Measurements from ENCODE around the gene EMP2. TPM values are rescaled to one million over a fixed set of nuclear protein-coding genes. Genes with fewer than 3 reads are reported as not detected.

The EMP2 gene
- total and polyA plus RNA-seq, 2 of the 4 experiments (the other 2 are of a cell fraction), result 13.8 to 18.3 TPM

DNA sequence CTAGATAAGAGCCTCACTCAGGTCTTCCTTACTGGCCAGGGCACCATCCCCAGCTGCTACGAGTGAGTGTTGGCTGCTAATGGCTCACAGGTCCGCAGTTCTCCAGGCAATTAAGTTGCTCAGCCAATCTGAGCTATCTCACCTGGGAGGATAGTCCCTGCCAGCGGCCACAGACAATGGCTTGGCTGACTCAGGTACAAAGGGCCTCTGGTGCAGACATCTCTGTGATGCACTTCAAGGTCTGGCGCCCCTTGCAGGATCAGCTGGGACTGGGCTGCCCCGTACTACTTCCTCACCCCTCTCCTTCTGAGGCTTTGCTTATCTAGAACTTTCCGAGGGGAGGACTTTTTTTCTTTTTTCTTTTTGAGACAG is 49.2 kb upstream of the EMP2 start (continued):
- TF ChIP-seq, protein P1, sequence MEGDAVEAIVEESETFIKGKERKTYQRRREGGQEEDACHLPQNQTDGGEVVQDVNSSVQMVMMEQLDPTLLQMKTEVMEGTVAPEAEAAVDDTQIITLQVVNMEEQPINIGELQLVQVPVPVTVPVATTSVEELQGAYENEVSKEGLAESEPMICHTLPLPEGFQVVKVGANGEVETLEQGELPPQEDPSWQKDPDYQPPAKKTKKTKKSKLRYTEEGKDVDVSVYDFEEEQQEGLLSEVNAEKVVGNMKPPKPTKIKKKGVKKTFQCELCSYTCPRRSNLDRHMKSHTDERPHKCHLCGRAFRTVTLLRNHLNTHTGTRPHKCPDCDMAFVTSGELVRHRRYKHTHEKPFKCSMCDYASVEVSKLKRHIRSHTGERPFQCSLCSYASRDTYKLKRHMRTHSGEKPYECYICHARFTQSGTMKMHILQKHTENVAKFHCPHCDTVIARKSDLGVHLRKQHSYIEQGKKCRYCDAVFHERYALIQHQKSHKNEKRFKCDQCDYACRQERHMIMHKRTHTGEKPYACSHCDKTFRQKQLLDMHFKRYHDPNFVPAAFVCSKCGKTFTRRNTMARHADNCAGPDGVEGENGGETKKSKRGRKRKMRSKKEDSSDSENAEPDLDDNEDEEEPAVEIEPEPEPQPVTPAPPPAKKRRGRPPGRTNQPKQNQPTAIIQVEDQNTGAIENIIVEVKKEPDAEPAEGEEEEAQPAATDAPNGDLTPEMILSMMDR (conservative IDR thresholded peaks at IDR 0.05; ENCODE audit: low read depth, low read length), result no peak
- TF ChIP-seq RCOR1 (IDR thresholded peaks at IDR 0.05; ENCODE audit: insufficient replicate concordance, low read length) (no peak), SMC3 (IDR thresholded peaks at IDR 0.05; ENCODE audit: low read depth, low read length) (no peak)

DNA sequence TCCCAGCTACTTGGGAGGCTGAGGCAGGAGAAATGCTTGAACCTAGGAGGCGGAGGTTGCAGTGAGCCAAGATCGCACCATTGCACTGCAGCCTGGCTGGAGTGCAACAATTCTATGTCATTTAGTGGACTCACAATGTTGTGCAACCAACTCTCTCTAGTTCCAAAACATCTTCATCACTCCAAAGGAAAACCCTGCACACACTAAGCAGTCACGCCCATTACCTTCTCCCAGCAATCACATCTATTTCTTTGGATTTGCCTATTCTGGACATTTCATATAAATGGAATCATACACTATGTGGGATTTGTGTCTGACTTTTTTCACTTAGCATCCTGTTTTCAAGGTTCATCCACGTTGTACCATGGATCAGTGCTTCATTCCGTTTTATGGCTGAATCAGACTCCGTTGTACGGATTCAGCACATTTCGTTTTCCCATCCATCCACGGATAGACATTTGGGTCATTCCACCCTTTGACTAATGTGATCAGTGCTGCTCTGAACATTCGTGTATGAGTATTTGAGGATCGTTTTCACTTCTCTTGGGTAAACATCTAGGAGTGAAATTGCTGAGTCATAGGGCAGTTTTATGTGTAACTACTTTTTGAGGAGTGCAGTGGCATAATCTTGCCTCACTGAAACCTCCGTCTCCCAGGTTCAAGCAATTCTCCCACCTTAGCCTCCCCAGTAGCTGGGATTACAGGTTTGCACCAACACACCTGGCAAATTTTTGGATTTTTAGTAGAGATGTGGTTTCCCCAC is 45.4 kb upstream of the EMP2 start:
- dilution Hi-C loops (cut with HindIII; ENCODE audit: low sequenced_read_pairs, unreplicated experiment), result no loop called here
- H2AFZ ChIP-seq (replicated peaks; ENCODE audit: low read length, poor library complexity), result no peak overlapping the region
- TF ChIP-seq MXI1 (IDR thresholded peaks at IDR 0.05; ENCODE audit: borderline replicate concordance, low read depth, low read length) (no peak), NFE2L2 (IDR thresholded peaks at IDR 0.05; ENCODE audit: low read depth, low read length) (peak; percentile 95), MAZ (IDR thresholded peaks at IDR 0.05; ENCODE audit: borderline replicate concordance, low read depth, low read length) (no peak), POLR2A (IDR thresholded peaks at IDR 0.05; ENCODE audit: low read depth, low read length) (no peak), SMC3 (IDR thresholded peaks at IDR 0.05; ENCODE audit: low read depth, low read length) (no peak), MAFK (IDR thresholded peaks at IDR 0.05; ENCODE audit: low read depth, low read length) (peak; percentile 65; the same call in 1 of the 2 replicates), RFX5 (IDR thresholded peaks at IDR 0.05; ENCODE audit: low read depth, low read length) (no peak)
- TF ChIP-seq, protein P1 (conservative IDR thresholded peaks at IDR 0.05; ENCODE audit: low read depth, low read length), result no peak
- TF ChIP-seq, protein P2, sequence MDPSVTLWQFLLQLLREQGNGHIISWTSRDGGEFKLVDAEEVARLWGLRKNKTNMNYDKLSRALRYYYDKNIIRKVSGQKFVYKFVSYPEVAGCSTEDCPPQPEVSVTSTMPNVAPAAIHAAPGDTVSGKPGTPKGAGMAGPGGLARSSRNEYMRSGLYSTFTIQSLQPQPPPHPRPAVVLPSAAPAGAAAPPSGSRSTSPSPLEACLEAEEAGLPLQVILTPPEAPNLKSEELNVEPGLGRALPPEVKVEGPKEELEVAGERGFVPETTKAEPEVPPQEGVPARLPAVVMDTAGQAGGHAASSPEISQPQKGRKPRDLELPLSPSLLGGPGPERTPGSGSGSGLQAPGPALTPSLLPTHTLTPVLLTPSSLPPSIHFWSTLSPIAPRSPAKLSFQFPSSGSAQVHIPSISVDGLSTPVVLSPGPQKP (IDR thresholded peaks at IDR 0.05; ENCODE audit: borderline replicate concordance, low read depth, low read length), result no peak

More for the DNA sequence above, 45.4 kb upstream of the EMP2 start:
- Histone ChIP-seq H3K9ac (ENCODE audit: low read depth, low read length) (no peak overlapping the region), H3K9me1 (ENCODE audit: insufficient read depth, low read length) (no peaks in the 10 kb centered on the region), H3K27me3 (ENCODE audit: control insufficient read depth, insufficient read depth, low read length) (peaks cover 8% of the 10 kb centered on the region), H3K4ac (ENCODE audit: low read depth, low read length) (no peak overlapping the region), H2BK15ac (ENCODE audit: low read depth, low read length) (no peak overlapping the region), H3K18ac (ENCODE audit: low read depth, low read length) (no peak overlapping the region), H4K5ac (ENCODE audit: low read depth, low read length) (no peak overlapping the region), H3K14ac (replicated peaks; ENCODE audit: low read depth, low read length) (no peak overlapping the region), H4K20me1 (ENCODE audit: insufficient read depth, low read length) (no peaks in the 10 kb centered on the region), H3K23ac (ENCODE audit: low read depth, low read length) (no peak overlapping the region), H4K91ac (ENCODE audit: insufficient read depth, low read depth, low read length) (no peak overlapping the region), H3K4me2 (ENCODE audit: low read depth, low read length) (peak overlapping the region; percentile 13; the same call in 1 of the 2 replicates), H2BK5ac (ENCODE audit: low read depth, low read length, poor library complexity, severe bottlenecking) (no peak overlapping the region), H3K56ac (ENCODE audit: extremely low read depth, insufficient read depth, low read length) (no peak overlapping the region), H2AK5ac (ENCODE audit: low read depth, low read length) (no peak overlapping the region), H3K79me1 (ENCODE audit: low read depth in 1 of 2, low read length in 2 of 2) (no peaks in the 10 kb centered on the region), H3K4me3 (ENCODE audit: insufficient read depth, low read depth, low read length) (no peak overlapping the region), H3K36me3 (ENCODE audit: control insufficient read depth, insufficient read depth, low read length) (no peaks in the 10 kb centered on the region), H2AK9ac (replicated peaks; ENCODE audit: low read depth, low read length, poor library complexity) (no peak overlapping the region), H3K4me1 (ENCODE audit: control insufficient read depth, insufficient read depth, low read length) (no peaks in the 10 kb centered on the region), H3K27ac (ENCODE audit: insufficient read depth, low read length) (no peak overlapping the region), H2BK120ac (ENCODE audit: low read depth, low read length) (no peak overlapping the region), H2BK20ac (ENCODE audit: low read depth, low read length) (no peak overlapping the region), H4K8ac (ENCODE audit: low read depth in 2 of 2, low read length in 2 of 2) (no peak overlapping the region), H3K9me3 (ENCODE audit: control insufficient read depth, insufficient read depth, low read length) (no peaks in the 10 kb centered on the region)
- ChIA-PET CTCF (no interaction called here), POLR2A (ENCODE audit: unreplicated experiment) (no interaction called here)
- intact Hi-C loops (cut with micrococcal nuclease) (no loop called here), in situ Hi-C loops (cut with MboI; ENCODE audit: low sequenced_read_pairs) (no loop called here)
- peak; percentile 31 for DNase-seq
- BruUV-seq (replicated peaks), result no TSS peak
- WGBS, 2 experiments (ENCODE audit: extremely low coverage in 2 of 2, insufficient read length in 1 of 2), result 60% methylated on average over 1 of the region's 12 CpGs; no CpG with 5 or more reads in 1 of the 2 experiments
- ATAC-seq (ENCODE audit: low read depth), result peak; percentile 32; the same call in 1 of the 2 replicates
